Measurements from ENCODE around the gene LARGE1.

The LARGE1 gene

DNA sequence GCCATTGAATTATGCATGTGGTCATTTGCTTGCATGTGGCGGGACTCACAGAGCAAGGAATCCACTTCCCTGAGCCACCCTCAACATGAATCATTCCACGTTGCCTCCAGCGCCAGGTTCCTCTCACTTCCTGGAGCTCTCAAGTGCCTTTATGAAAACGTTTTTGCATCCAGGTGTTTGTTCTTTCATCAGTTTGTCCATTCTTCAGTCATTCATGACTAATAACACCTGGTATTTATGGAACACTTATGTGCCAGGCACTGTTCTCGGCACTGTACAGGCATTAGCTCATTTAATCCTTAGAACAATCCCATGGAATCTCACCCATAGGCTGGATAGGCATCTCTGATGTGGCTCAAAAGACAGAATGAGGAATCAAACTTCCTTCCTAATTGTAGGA lies 606.0 kb downstream of the LARGE1 start:
- DNase-seq (ENCODE audit: low read depth) = no peak

DNA sequence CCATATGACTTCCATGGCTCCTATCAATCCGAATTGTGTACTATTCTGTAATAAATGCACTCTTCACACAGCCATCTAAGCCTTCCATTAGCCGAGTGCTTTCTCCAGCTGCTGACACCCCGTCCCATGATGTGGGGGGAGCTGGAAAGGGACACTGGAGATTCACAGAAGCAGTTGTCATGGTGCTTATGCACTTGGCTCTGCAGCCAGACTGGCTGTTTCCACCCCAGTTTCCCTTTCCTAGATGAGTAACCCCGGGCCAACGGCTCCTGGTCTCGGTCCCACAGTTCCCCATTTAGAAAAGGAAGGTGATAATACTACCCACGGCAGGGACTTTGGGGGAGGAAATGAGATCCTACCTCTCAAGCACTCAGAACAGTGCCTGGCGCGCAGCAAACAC lies 617.2 kb downstream of the LARGE1 start:
- DNase-seq (ENCODE audit: low read depth) = no peak

DNA sequence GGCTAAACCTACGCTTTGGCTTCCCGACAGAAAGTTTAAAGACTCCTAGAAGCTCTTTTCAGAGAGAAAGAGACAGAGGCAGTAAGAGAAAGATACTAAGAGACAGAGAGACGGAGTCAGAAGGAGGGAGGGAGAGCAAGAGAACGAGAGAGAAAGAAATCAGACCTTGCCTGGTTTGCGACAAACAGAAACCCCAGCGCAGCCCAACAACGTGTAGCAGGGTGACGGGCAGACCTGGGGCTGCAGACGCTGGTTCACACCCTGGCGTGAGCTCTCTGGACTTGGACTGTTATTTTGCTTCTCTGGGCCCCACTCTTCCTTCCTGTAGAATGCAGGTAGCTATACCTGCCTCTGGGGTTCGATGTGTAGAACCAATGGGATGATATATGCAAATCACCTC lies 617.7 kb downstream of the LARGE1 start:
- no peak for DNase-seq (ENCODE audit: low read depth)

DNA sequence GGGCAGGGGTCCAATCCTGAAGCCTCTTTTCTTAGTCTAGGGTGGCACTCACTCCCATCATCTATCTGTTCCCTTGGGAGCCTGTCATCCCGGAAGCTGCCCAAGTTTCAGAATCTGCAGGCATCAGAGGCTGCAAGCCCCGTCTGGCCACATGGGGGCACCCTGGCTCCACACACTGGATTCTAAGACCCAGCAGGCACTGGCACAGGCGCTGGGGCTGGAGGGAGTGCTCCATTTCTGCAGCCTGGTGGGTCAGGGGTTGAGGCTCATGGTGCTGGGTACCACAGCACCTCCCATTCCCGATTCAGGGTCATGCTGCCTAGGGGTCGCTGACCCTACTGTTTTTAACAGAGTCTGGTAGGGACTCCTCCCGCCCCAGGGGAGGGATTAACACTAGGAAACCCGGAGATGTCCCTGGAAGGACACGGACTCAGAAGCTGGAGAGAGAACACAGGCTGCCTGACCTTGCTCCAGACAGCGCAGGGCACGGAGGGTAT lies 618.2 kb downstream of the LARGE1 start:
- DNase-seq (ENCODE audit: low read depth) = peak; percentile 52

DNA sequence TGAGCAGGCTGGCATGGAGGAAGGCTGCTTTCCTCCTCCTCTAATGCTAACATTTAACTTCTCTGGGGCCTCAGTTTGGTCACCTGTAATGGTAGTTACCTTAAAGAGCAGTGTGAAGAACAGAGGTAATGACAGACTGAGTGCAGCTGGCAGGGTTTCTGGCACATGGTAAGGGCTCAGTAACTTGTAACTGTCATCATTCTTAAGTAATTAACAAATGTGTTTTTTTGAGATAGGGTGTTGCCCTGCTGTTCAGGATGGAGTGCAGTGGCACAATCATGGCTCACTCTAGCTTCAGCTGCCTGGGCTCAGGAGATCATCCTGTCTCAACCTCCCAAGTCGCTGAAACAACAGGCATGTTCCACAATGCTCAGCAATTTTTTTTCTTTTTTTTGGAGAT lies 620.1 kb downstream of the LARGE1 start:
- no peak for DNase-seq (ENCODE audit: low read depth)

DNA sequence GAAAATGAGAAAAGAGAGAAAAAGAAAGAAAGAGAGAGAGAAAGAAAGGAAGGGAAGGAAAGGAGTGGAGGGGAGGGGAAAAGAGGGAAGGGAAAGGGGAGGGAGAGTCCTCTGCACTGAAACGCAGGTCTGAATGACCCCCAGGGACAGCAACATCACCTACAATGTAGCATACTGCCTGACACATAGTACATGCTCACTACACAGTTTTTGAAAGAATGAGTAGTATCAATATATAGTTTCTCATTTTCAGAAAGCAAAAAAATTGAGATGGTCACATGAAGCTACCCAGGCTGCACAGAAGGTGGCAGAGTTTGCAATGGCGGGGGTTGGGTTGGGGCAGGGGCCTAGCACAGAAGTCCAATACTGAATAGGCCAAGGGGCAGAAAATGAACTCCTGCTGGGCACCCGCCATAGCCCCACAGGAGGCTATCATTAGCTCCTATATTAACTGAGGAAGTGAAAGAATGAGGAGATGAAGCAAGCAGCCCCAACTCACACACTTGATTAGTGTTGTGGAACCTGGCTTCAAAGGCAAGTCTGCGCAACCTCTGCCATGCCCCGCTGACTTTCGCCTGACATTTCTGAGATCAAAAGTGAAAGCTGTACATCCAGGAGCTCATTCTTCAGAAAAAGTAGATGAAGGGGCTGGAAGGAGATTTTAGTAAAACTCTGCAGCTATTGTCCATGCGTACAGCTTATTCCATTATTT lies 620.9 kb downstream of the LARGE1 start:
- DNase-seq (ENCODE audit: low read depth) = no peak

DNA sequence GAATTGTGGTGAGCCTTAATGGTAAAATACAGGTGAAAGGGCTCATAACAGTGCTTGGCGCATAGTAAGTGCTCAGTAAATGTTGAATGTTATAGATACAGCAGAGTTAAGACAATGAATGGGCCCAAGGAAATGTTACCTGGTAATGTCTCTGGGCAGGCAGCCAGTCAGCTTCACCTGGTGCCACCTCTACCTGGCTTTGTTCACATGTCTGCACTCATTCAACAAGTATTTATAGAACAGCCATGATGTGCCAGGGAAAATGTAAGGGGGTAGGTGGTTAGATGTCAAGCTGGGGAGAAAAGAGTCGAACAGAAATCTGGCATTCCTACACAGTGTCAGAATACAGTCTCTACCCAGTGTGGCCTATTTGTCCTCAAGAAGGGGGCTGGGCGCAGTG lies 623.3 kb downstream of the LARGE1 start:
- no peak for DNase-seq (ENCODE audit: low read depth)

DNA sequence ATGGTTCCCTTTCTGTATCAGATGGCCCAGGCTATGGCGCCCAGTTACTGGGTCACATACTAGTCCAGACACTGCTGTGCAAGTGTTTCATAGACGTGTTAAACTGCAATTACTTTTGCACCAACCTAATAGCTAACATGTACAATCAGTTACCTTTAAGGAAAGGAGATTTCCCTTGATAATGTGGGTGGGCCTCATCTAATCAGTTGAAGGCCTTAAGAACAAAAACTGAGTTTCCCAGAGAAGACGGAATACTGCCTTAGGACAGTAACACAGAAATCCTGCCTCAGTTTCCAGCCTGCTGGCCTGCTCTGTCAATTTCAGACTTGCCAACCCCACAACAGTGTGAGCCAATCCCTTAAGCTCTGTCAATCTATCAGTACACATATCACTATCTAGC lies 632.2 kb downstream of the LARGE1 start:
- no peak for DNase-seq (ENCODE audit: low read depth)

DNA sequence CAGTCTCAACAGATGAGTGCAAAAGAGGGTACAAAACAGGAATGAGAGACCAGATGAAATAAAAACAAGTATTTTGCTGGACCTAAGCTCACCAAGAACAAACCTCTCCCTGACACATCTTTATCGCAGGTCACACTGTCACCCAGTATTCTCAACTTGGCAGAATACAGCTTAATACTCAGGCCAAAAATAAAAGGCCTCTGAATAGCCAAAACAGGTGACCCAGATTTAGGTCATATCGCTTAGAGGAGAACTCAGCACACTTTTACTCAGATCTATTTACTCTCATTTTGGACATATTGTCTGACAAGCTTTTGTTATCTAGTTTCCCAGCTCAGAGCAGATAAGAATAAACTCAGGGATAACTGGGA lies 645.2 kb downstream of the LARGE1 start:
- DNase-seq (ENCODE audit: low read depth) = no peak

DNA sequence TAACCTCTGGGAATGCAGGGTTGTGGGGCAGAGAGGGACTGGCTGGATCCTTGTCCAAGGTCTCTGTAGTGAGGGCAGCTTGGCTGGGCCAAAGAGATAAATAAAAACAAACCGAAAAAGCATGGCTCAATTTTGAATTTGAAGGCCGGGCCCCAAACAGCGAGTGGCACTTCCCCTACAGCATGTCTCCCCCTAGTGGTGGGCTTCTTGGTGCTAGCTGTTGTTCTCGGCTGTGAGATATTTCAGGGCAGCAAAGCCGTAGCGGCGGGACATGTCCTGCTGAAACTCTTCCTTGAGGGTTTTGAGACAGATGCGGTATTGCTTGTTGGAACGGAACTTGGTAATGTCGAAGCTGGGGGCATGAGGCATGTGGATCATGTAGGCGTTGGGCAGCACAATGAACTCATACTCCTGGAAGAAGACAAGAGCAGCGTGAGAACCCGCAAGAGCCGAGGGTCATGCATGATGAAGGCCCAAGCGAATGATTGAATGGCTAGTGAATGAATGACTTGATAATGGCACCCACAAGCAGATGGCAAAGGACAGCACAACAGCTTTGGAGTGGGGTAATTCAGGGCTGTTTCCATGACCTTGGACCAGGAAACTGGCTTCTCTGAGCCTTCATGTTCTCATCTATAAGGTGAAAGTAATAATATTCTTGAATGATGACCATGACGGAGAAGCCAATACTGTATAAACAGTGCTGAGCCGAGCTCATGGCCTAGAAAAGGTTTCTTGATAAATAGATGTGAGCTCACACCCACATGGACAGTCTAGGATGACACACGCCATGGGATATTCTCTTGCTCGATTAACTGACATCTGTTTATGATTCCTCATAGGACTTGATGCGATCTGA lies 645.8 kb downstream of the LARGE1 start:
- peak; percentile 8 for DNase-seq (ENCODE audit: low read depth)

DNA sequence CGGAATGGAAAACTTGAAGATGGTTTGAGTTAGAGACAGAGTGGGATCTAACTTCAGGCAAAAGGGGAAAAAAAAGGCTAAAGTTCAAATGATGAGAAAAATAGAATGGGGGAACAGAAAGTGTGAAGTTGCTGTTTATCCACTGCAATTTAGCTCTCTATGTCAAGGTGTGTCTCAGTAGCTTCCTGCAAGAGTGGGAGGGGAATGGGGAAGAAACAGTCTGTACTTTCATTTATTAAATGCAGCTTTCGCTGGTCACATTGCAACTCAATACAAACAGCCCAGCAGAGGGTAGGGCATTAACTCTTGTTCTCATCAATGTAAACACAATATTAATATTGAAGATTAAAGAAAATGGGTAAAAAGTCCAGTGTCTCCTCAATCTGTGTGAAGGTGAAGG lies 647.4 kb downstream of the LARGE1 start:
- no peak for DNase-seq (ENCODE audit: low read depth)

DNA sequence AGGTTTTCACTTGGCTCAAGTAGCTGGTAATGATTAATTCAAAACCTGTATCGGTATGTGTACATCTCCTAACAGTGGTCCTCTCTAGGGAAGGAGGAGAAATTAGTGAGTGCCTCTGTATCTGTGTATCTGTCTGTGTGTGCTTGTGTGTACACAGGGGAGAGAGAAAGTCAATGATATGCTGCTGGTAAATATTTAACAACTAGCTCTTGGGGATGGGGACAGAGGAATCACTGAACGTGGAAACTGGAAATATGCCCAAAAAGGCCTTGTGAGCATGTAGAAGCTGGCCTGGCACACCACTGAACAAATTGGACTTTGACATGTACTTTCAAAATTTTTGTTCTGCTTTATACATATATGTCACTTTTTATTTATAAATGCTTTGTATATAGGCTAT lies 648.1 kb downstream of the LARGE1 start:
- DNase-seq (ENCODE audit: low read depth) = no peak

DNA sequence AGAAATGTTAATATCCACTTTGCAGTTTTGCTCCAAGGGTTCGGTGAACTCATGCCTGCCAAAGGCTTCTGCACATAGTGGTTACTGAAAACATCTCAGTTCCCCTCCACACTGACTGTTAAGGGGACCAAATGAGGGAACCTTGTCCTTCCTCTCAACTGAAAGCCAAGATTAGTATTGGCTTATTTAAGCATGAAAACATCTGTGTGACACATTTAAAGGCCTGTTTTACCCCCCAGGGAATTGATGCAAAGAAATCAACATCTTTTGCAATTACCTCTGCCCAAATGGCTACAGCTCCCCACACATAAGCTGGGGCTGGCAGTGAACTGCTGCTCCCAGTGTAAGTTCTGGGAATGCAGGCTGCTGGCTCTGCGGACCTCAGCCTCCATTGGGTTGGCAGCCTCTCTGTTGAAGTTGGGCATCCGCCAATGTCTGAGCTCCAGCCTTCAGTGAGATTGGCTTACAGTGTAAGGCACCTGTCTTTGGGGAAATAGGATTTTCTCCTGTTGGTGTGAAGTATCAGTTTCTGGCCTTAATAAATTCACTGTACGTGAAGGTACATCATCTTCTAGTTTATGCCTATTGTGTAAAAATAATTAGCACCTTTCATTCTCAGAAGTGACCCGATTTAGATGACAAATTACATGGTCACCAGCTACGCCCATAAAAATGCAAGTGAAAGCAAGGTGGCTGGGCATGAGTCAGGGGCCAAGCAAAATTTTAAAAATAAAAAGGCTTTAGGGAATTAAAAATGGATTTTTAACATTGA lies 648.7 kb downstream of the LARGE1 start:
- DNase-seq (ENCODE audit: low read depth) = no peak

DNA sequence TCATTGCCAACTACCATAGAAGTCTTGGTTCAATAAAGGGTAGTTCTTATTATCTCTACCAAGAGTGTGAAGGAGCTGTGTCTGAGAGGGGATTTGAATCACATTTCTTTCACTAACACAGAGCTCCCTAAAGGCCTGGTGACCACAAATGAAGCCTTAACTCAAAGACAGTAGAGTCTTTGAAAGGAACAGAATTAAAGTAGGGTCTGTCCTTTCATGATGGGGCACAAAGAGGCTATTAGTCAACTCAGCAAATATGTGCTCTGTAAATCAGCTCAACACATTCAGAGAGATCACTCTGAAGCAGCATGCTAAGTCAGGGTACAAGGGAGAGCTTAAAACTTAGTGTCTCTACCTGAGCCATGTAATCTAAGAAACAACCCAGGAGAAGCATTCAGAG lies 649.7 kb downstream of the LARGE1 start:
- DNase-seq (ENCODE audit: low read depth) = no peak

DNA sequence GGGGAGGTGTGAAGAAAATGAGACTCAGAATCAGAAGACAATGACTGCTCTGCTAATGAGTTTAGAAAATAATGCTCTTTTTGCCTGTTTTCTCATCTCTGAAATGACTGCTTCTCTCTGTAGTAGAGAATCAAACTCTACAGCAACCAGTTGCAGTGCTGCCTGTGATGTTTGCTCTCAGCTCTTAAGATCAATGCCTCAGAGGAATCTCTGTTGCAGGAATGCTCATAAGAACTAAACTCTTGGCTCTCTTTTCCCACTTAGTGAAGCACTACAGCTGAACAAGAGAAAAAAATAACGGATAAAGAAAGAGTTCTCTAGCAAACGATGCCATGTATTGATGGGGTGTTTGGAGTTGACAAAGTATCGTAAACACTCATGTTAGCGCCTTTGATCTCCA lies 658.6 kb downstream of the LARGE1 start:
- no peak for DNase-seq (ENCODE audit: low read depth)

DNA sequence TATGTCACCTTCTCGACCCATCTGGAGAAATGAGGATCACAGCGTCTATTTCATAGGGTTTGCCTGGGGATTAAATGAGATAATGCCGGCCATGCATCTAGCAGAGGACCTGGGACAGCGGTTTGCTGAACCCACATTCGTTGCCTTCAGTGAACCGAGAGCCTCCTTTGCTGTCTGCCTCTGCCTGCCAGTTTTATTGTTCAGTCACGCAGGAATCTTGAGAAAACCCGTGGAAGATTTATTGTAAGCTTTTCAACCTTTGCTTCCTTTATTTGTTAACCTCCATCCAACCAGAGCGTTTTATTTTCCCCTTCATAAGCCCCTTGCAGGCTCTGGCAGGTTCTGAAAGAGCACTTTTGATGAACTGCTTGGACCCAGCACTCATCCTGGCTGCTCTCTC lies 659.8 kb downstream of the LARGE1 start:
- DNase-seq (ENCODE audit: low read depth) = no peak

DNA sequence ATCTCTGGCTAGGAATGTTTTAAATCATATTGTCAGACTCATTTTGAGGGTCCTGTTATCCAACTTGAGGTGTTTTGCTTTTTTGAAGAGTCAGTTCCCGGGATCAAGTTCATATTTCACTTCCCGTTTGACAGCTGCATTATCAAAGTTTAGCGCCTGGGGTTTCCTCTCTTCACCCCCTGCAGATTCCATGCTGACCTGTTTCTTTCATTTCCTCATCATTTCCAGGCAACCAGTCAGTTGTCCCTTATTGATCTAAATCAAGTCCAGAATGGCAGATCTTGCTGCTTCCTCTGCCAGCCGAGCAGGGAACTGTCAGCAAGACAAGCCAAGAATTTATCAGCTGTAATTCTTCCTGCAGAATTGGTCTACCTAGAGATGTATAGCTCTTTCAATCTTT lies 664.5 kb downstream of the LARGE1 start:
- DNase-seq (ENCODE audit: low read depth) = no peak

DNA sequence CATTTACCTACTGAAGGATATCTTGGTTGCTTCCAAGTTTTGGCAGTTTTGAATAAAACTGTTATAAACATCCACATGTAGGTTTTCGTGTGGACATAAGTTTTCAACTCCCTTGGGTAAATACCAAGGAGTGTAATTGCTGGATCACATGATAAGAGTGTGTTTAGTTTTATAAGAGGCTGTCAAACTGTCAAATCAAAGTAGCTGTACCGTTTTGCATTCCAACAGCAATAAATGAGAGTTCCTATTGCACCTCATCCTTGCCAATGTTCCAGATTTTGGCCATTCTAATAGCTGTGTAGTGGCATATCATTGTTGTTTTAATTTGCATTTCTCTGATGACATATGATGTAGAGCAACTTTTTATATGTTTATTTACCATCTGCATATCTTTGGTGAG lies 671.3 kb downstream of the LARGE1 start:
- no peak for DNase-seq (ENCODE audit: low read depth)

DNA sequence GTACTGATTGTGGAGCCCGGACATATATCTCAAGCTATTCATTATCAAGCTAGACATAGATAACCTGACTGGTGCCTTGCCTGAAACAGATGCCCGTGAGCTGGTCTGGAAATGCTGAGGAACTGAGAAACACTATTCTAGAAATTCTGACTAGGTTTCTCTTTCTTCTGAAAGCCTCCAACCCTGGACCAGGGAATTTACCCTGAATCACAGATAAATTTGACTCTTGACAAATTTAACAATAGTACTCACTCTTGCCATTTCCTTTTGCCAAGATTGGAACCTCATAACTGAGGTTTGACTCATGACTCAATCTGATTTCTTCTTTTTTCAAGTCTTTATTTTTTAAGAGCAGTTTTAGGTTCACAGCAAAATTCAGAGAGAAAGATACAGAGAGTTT lies 672.5 kb downstream of the LARGE1 start:
- no peak for DNase-seq (ENCODE audit: low read depth)

DNA sequence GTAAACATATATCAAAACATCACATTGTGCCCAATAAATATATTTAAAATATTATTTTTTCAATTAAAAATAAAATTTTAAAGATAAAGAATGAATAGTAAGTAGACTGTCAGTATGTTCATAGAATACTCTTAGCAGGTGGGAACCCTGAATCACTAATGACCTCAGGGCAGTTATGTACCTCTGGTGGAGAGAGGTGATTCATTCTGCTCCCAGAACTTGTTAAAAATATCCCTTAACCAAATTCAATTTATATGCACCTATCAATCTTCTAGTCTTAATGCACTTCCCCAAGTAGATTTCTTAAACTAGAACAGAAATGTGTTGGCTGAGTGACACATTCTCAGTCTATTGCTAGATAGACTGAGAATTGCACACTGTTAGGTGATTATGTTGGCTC lies 678.2 kb downstream of the LARGE1 start:
- DNase-seq (ENCODE audit: low read depth) = no peak

DNA sequence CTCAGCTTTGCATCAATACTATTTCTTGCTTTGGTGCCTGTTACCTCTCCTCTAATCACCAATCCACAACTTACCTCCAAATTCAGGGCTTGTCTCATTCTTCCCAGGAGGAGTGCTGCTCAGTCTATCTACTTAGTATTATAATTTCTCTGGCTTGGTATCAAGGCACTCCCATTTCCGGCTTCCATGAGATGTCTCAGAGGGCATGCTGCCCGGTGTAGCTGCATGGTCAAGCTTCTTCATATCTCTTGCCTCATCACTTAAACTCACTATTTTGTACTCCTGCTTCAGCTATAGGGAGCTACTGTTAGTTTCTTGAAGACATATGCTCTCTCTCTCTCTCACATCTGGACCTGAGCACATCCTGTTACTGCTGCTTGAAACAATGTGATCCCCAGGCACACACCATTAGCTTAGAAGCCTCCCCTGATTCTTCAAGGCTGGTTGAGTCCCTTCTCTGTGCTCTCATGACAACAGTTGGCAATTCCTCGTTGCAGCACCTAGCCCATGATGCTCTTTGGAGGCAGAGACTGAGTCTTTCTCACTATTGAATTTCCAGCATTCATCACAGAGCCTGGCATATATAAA lies 679.3 kb downstream of the LARGE1 start:
- no peak for DNase-seq (ENCODE audit: low read depth)

DNA sequence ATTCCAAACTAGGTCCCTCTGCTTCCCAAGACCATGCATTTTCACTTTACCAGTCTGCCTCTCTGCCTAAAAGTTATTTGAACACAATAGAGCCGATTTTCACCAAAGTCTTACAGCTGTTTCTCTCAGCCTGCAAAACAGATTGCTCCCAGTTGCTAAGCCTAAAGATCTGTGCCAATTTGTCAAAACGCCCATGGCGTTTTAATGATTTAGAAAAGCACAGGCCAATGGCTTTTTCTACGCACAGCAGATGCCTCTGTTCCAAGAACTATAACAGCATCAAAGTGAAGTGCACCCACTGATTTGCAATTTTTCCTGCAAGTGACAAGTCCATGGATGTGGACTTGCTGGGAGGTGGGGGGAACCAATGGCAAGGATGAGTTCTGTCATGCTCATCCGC lies 688.2 kb downstream of the LARGE1 start:
- no peak for DNase-seq (ENCODE audit: low read depth)

Measured in activated T-cell treated with anti-CD3 and anti-CD28 coated beads for 48 hours (primary cell).